Measurements from ENCODE around the gene PKLR.

DNA sequence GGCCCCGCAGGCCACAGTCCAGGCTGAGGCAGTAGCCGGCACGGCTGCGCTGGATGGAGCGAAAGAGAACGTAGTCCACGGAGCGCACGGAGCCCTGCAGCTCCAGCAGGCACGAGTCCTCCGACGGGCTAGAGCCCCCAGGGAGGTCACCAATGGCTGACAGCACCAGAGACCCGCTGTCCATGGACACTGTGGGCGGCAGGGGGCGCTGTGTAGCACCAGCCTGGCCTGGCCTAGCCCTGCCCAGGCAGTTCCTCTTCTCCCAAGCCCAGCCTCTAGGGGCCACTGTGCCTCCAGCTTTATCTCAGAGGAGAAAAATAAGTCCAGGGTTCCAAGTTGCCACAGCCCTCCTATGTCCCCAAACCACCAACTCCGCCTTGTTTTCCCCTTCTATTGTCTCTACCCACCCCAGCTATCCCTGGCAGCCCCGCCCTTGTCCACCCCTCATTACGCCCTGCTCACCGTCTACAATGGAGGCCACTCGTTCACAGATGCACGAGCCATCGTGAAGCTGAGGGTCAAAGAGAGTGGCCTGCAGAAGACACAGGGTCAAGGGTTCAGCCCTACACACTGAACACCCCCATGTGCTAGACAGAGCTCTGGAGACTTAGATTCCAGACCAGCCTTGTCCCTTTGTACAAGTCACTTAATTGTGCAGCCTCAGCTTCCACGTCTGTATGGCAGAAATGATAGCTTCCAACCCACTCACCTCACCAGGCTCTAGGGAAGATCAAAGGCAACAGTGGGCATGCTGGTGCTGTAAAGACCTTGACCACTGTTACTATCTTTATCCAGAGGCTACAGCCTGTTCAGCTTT is 50.4 kb downstream of the PKLR start:
- TF ChIP-seq, protein P1, sequence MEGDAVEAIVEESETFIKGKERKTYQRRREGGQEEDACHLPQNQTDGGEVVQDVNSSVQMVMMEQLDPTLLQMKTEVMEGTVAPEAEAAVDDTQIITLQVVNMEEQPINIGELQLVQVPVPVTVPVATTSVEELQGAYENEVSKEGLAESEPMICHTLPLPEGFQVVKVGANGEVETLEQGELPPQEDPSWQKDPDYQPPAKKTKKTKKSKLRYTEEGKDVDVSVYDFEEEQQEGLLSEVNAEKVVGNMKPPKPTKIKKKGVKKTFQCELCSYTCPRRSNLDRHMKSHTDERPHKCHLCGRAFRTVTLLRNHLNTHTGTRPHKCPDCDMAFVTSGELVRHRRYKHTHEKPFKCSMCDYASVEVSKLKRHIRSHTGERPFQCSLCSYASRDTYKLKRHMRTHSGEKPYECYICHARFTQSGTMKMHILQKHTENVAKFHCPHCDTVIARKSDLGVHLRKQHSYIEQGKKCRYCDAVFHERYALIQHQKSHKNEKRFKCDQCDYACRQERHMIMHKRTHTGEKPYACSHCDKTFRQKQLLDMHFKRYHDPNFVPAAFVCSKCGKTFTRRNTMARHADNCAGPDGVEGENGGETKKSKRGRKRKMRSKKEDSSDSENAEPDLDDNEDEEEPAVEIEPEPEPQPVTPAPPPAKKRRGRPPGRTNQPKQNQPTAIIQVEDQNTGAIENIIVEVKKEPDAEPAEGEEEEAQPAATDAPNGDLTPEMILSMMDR (IDR thresholded peaks at IDR 0.05): peak in 1 of 3 donors; percentile 99
- no peak for TF ChIP-seq POLR2A (IDR thresholded peaks at IDR 0.05)

Measured in lower leg skin (tissue), 3 donors.